Neural progenitor cell (in vitro differentiated cells): ENCODE results near the gene PSAPL1. TPM values are rescaled to one million over a fixed set of nuclear protein-coding genes. Genes with fewer than 3 reads are reported as not detected.

Source experiments
- DNase-seq: peaks from one replicate; pipeline ENCODE4 v3.0.0-alpha.2; 2016; ENCODE audit warnings: low spot score
- H2AFZ ChIP-seq: fragments of 200-600 bp; sonication (generic); replicated peaks from 2 replicates; pipeline ENCODE4 v1.6.1; 2016; ENCODE audit warnings: antibody characterized with exemption
- H3F3A ChIP-seq: fragments of 200-600 bp; sonication (generic); 2 replicates; pipeline ENCODE4 v1.6.1; 2016; ENCODE audit warnings: antibody characterized with exemption, low read depth
- H3K27ac ChIP-seq: fragments of 200-600 bp; sonication (generic); 2 replicates; pipeline ENCODE4 v1.5.1; 2016; ENCODE audit warnings: mild to moderate bottlenecking
- H3K27me3 ChIP-seq: fragments of 200-600 bp; sonication (generic); 2 replicates; pipeline ENCODE4 v1.6.1; 2016; ENCODE audit warnings: mild to moderate bottlenecking, moderate library complexity
- H3K36me3 ChIP-seq: fragments of 200-600 bp; sonication (generic); 2 replicates; pipeline ENCODE4 v1.5.1; 2016
- H3K4me1 ChIP-seq: fragments of 200-600 bp; sonication (generic); 2 replicates; pipeline ENCODE4 v1.6.1; 2016; ENCODE audit warnings: mixed run types
- H3K4me2 ChIP-seq: fragments of 200-600 bp; sonication (generic); 2 replicates; pipeline ENCODE4 v1.6.1; 2016
- H3K4me3 ChIP-seq: fragments of 200-600 bp; sonication (generic); 2 replicates; pipeline ENCODE4 v1.5.1; 2016
- H3K79me2 ChIP-seq: fragments of 200-600 bp; sonication (generic); 2 replicates; pipeline ENCODE4 v1.6.1; 2016; ENCODE audit warnings: low read depth
- H3K9ac ChIP-seq: fragments of 200-600 bp; sonication (generic); 2 replicates; pipeline ENCODE4 v1.6.1; 2016
- H3K9me3 ChIP-seq: fragments of 200-600 bp; sonication (generic); 2 replicates; pipeline ENCODE4 v1.5.1; 2016; ENCODE audit warnings: low read depth
- H4K20me1 ChIP-seq: fragments of 200-600 bp; sonication (generic); 2 replicates; pipeline ENCODE4 v1.6.1; 2016; ENCODE audit warnings: low read depth
- H3K27ac Mint-ChIP-seq: 3 replicates; pipeline ENCODE4 v1.8.0; 2021; ENCODE audit warnings: mixed read lengths
- H3K27me3 Mint-ChIP-seq: 2 replicates; pipeline ENCODE4 v1.8.0; 2022; ENCODE audit warnings: low read depth, mild to moderate bottlenecking, inconsistent platforms, moderate library complexity, mixed read lengths; ENCODE audit not compliant: insufficient read depth
- H3K36me3 Mint-ChIP-seq: 3 replicates; pipeline ENCODE4 v1.8.0; 2021; ENCODE audit warnings: mixed read lengths
- H3K4me1 Mint-ChIP-seq: 3 replicates; pipeline ENCODE4 v1.8.0; 2021; ENCODE audit warnings: mixed read lengths
- H3K4me3 Mint-ChIP-seq: 3 replicates; pipeline ENCODE4 v1.8.0; 2021; ENCODE audit warnings: mild to moderate bottlenecking, moderate library complexity, mixed read lengths
- H3K9me3 Mint-ChIP-seq: 3 replicates; pipeline ENCODE4 v1.8.0; 2020; ENCODE audit warnings: mixed read lengths
- EZH2 ChIP-seq: fragments of 200-600 bp; sonication (generic); IDR thresholded peaks from 2 replicates; pipeline ENCODE4 v1.6.1; 2017; ENCODE audit warnings: antibody characterized with exemption, mild to moderate bottlenecking, moderate library complexity
- EZH2phosphoT487 ChIP-seq: fragments of 200-600 bp; sonication (generic); IDR thresholded peaks from 2 replicates; pipeline ENCODE4 v1.6.1; 2017; ENCODE audit warnings: antibody characterized with exemption
- total RNA-seq: library from RNA; depleted of rRNA; stranded (reverse); fragments of >200 nt; gene quantifications from 2 replicates; pipeline ENCODE4 v1.2.3, GENCODE V29; 2015; ENCODE audit warnings: low replicate concordance
- TF ChIP-seq, protein P1 (sequence below): fragments of 200-600 bp; sonication (generic); IDR thresholded peaks from 2 replicates; pipeline ENCODE4 v1.5.1; 2017; ENCODE audit warnings: antibody characterized with exemption, mild to moderate bottlenecking

PSAPL1 gene
- total RNA-seq, 1 donor from 2014 or later, result not detected

DNA sequence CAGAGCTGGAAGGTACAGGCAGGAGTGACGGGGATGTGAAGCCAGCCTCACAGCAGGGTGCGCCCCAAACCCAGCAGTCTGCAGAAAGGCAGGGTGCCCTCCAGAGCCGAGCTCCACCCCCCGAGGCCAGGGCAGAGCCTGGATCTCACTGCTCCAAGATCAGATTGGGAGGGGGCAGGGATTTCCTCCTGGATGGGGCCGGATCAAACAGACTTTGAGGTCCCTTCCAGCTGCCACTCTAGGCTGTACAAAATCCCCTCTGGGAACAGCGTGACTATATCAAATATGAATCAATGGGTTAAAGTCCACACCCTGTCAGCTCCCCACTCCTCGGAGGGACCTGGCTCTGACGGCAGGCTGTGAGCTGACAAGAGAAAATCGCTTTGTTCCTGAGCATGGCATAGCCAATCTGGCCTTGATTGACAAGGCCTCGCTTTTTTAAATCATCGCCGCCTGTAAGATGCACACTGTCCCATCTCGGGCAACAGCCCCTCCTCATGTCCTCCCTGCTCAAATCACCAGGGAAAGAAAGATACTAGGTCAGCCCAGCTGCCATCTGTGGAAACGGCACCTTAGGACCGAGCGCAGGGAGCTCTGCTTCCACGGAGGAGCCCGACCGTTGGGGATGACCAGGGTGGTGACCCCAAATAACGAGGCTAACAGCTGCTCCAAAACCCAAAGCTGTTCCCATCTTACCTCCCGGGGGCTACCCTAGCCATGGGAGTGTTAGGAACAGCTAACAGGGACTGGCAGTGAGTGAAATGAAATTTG, 39.9 kb downstream of the PSAPL1 start:
- H3K4me1 ChIP-seq, result peaks cover 56% of the 10 kb centered on the region
- no peak overlapping the region for H3K27ac ChIP-seq
- Mint-ChIP-seq H3K27ac (peak overlapping the region; percentile 90), H3K36me3 (no peaks in the 10 kb centered on the region), H3K4me1 (peaks cover 76% of the 10 kb centered on the region), H3K9me3 (no peaks in the 10 kb centered on the region), H3K27me3 (peaks cover 10% of the 10 kb centered on the region), H3K4me3 (no peak overlapping the region)
- H3K9me3 ChIP-seq, result no peaks in the 10 kb centered on the region
- no peaks in the 10 kb centered on the region for H4K20me1 ChIP-seq
- peak overlapping the region; percentile 41 for H3K4me2 ChIP-seq
- H2AFZ ChIP-seq, result no peak overlapping the region
- DNase-seq, result no peak
- H3K4me3 ChIP-seq, result no peak overlapping the region
- TF ChIP-seq, protein P1, sequence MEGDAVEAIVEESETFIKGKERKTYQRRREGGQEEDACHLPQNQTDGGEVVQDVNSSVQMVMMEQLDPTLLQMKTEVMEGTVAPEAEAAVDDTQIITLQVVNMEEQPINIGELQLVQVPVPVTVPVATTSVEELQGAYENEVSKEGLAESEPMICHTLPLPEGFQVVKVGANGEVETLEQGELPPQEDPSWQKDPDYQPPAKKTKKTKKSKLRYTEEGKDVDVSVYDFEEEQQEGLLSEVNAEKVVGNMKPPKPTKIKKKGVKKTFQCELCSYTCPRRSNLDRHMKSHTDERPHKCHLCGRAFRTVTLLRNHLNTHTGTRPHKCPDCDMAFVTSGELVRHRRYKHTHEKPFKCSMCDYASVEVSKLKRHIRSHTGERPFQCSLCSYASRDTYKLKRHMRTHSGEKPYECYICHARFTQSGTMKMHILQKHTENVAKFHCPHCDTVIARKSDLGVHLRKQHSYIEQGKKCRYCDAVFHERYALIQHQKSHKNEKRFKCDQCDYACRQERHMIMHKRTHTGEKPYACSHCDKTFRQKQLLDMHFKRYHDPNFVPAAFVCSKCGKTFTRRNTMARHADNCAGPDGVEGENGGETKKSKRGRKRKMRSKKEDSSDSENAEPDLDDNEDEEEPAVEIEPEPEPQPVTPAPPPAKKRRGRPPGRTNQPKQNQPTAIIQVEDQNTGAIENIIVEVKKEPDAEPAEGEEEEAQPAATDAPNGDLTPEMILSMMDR, result no peak
- TF ChIP-seq EZH2, result no peak
- TF ChIP-seq EZH2phosphoT487, result no peak
- no peaks in the 10 kb centered on the region for H3K27me3 ChIP-seq
- no peaks in the 10 kb centered on the region for H3K36me3 ChIP-seq
- H3K9ac ChIP-seq, result no peak overlapping the region
- no peaks in the 10 kb centered on the region for H3K79me2 ChIP-seq
- peaks cover 16% of the 10 kb centered on the region for H3F3A ChIP-seq

DNA sequence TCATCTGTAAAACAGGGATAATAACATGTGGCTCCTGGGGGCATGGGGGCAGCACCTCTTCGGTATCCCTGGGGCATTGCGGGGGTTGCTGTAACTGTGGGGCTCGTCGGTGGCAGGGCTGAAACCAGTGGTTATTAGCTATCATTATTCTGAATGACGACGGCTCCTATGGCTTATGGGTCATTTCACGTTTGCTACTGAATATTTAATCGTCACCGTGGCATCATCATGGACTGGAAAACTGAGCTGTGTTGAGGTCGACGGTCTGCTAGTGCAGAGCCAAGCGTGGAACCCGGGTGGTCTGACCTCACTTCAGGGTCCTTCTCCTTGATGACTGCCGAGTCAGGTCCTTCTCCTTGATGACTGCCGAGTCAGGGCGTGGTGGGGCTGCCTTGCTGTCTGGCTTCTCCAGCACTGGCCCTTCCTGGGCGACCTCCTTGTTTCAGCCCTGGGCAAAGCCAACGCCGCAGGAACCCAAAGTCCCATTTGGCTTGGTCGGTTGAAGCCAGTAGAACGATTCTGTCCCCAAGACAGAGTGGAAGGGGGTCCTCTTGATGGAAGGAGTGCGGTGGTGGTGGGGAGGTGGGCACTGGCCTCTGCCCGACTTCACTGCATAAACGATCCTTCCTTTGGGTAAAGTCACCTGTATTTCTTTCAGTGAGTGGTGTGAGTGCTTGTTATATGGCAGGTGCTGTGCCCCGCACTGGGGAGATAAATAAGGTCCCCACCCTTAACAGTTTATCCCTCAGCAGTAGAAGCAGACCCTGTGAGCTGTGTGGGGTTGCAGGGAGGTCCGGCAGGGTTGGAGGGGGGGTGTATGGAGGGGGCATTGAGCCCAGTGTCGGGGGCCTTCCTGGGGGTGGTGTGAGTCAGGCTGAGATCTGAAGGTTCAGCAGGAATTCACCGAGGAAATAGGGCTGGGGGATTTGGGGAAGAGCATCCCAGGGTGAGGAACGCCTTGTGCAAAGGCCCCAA, 40.8 kb downstream of the PSAPL1 start:
- no peaks in the 10 kb centered on the region for H3K36me3 Mint-ChIP-seq
- TF ChIP-seq EZH2phosphoT487, result no peak
- Histone ChIP-seq H3K4me3 (no peak overlapping the region), H3K27me3 (no peaks in the 10 kb centered on the region), H3K4me1 (peaks cover 52% of the 10 kb centered on the region), H3F3A (peaks cover 16% of the 10 kb centered on the region), H2AFZ (no peak overlapping the region), H3K9ac (no peak overlapping the region), H4K20me1 (no peaks in the 10 kb centered on the region), H3K9me3 (no peaks in the 10 kb centered on the region), H3K27ac (no peak overlapping the region), H3K36me3 (no peaks in the 10 kb centered on the region), H3K79me2 (no peaks in the 10 kb centered on the region), H3K4me2 (no peak overlapping the region)
- H3K4me1 Mint-ChIP-seq, result peaks cover 78% of the 10 kb centered on the region
- DNase-seq, result no peak
- H3K27ac Mint-ChIP-seq, result peak overlapping the region; percentile 81
- H3K9me3 Mint-ChIP-seq, result no peaks in the 10 kb centered on the region
- H3K27me3 Mint-ChIP-seq, result peaks cover 14% of the 10 kb centered on the region
- H3K4me3 Mint-ChIP-seq, result peak overlapping the region; percentile 56

DNA sequence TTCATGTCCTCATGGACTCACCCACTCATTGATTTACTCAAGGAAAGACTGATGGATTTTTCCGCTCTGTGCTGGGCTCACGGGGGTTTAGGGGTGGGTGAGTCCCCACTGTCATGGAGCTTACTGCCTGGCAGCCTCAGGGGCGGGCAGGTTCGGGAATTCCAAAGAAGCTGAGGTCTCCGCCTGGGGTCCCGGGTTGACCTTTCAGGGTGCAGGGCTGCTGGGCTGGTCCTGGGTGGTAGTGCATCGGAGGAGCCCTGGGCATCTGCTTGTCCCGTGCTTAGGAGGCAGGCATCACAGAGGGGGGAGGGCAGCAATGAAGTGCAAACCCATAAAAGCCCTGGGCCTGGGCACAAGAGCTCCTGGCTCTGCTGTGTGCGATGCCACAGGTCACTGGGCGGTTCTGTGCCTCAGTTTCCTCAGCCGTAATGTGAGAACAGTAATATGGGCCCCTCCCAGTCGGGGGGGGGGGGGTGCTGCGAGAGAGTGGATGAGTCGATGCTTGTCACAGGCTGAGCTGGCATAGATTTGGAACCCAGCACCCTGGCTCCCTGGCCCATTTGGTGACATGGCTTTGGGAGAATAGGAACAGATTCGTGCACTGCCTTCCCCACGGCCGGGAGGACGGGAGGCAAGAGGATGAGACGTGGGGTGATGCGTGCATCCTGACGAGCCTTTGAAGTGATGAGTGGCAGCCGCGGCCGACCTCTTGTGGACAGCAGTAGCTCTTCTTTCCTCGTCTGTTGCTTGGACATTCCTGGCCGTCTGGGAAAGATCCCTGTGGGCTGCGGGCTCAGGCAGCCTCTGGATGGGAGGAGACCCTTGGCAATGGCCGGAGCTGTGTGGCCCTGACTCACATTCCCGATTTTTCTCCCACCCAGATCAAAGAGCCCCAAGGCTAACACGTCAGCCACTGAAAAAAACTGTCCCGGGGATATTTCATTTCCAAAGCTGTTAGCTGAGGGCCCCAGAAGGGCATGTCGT, 42.0 kb downstream of the PSAPL1 start:
- H3K27ac ChIP-seq, result no peak overlapping the region
- H3K4me2 ChIP-seq, result no peak overlapping the region
- Mint-ChIP-seq H3K27ac (peak overlapping the region; percentile 81), H3K9me3 (no peaks in the 10 kb centered on the region), H3K4me1 (peaks cover 72% of the 10 kb centered on the region), H3K27me3 (peaks cover 11% of the 10 kb centered on the region), H3K36me3 (no peaks in the 10 kb centered on the region), H3K4me3 (peak overlapping the region; percentile 69)
- H2AFZ ChIP-seq, result no peak overlapping the region
- H3K9ac ChIP-seq, result no peak overlapping the region
- H3K79me2 ChIP-seq, result no peaks in the 10 kb centered on the region
- H3K36me3 ChIP-seq, result no peaks in the 10 kb centered on the region
- H4K20me1 ChIP-seq, result no peaks in the 10 kb centered on the region
- TF ChIP-seq EZH2, result no peak
- H3F3A ChIP-seq, result peaks cover 21% of the 10 kb centered on the region
- no peaks in the 10 kb centered on the region for H3K27me3 ChIP-seq
- DNase-seq, result peak; percentile 28
- H3K9me3 ChIP-seq, result no peaks in the 10 kb centered on the region
- no peak overlapping the region for H3K4me3 ChIP-seq
- H3K4me1 ChIP-seq, result peaks cover 51% of the 10 kb centered on the region
